Measurements from ENCODE around the gene RNASE4.
"Not testable (repeated sequence)": the region's sequence is repeated elsewhere in the genome, so short reads cannot be mapped to it uniquely, and the experiment has no call there.

- TF ChIP-seq, protein P1, sequence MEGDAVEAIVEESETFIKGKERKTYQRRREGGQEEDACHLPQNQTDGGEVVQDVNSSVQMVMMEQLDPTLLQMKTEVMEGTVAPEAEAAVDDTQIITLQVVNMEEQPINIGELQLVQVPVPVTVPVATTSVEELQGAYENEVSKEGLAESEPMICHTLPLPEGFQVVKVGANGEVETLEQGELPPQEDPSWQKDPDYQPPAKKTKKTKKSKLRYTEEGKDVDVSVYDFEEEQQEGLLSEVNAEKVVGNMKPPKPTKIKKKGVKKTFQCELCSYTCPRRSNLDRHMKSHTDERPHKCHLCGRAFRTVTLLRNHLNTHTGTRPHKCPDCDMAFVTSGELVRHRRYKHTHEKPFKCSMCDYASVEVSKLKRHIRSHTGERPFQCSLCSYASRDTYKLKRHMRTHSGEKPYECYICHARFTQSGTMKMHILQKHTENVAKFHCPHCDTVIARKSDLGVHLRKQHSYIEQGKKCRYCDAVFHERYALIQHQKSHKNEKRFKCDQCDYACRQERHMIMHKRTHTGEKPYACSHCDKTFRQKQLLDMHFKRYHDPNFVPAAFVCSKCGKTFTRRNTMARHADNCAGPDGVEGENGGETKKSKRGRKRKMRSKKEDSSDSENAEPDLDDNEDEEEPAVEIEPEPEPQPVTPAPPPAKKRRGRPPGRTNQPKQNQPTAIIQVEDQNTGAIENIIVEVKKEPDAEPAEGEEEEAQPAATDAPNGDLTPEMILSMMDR (IDR thresholded peaks at IDR 0.05), result not testable (repeated sequence)
- not testable (repeated sequence) for TF ChIP-seq POLR2A (IDR thresholded peaks at IDR 0.05)
These were observed 16.6 kb downstream of the RNASE4 start for GRCh38 chr14:20700965-20701364.
